RWPE2 (cell line): ENCODE measurements around the gene MCOLN3.
A peak's percentile ranks its signal among the peaks of the same experiment; 100 is the strongest.

Experiments used
- ATAC-seq: fragments of 200-7000 bp; cut with Tn5 transposase; 3 replicates; pipeline ENCODE4 v1.9.1; 2021; ENCODE audit warnings: low read depth
- DNase-seq: peaks from one replicate; pipeline ENCODE4 v3.0.0-alpha.2; 2020; ENCODE audit warnings: low spot score
- H3K27ac ChIP-seq: fragments of 450-650 bp; 2 replicates; pipeline ENCODE4 v1.5.1; 2017; ENCODE audit warnings: mild to moderate bottlenecking; ENCODE audit not compliant: poor library complexity, severe bottlenecking
- H3K27me3 ChIP-seq: fragments of 250-450 bp; sonication (Bioruptor Pico); 2 replicates; pipeline ENCODE4 v1.5.1; 2021; ENCODE audit warnings: mild to moderate bottlenecking, moderate library complexity; ENCODE audit not compliant: insufficient read depth, poor library complexity, severe bottlenecking
- H3K36me3 ChIP-seq: fragments of 250-450 bp; sonication (Bioruptor Pico); 2 replicates; pipeline ENCODE4 v1.5.1; 2020; ENCODE audit warnings: low read depth, mild to moderate bottlenecking, moderate library complexity
- H3K4me1 ChIP-seq: fragments of 250-450 bp; sonication (Bioruptor Pico); 2 replicates; pipeline ENCODE4 v1.5.1; 2021; ENCODE audit warnings: mild to moderate bottlenecking, moderate library complexity; ENCODE audit not compliant: insufficient read depth, poor library complexity, severe bottlenecking
- H3K4me3 ChIP-seq: fragments of 250-450 bp; sonication (Bioruptor Pico); 2 replicates; pipeline ENCODE4 v1.5.1; 2021; ENCODE audit warnings: mild to moderate bottlenecking, moderate library complexity; ENCODE audit not compliant: severe bottlenecking
- H3K9me3 ChIP-seq: fragments of 250-450 bp; sonication (Bioruptor Pico); 2 replicates; pipeline ENCODE4 v1.5.1; 2021; ENCODE audit warnings: mild to moderate bottlenecking, moderate library complexity; ENCODE audit not compliant: severe bottlenecking
- CTCF ChIP-seq: fragments of 450-650 bp; IDR thresholded peaks from one replicate; pipeline ENCODE4 v1.5.1; 2017; ENCODE audit warnings: mild to moderate bottlenecking, moderate library complexity; ENCODE audit not compliant: poor library complexity, severe bottlenecking

The MCOLN3 gene

GRCh38 chr1:85048296-85049064 is at the start of gene MCOLN3:
Gene MCOLN3 (minus strand): TSS chr1:85048500. CDS start chr1:85045360, 3,140 bp downstream.
- peak within 1 kb of the TSS; percentile 12 for H3K27ac ChIP-seq
- H3K27me3 ChIP-seq: no peaks in the 10 kb centered on the region
- no peaks in the 10 kb centered on the region for H3K36me3 ChIP-seq
- no peaks in the 10 kb centered on the region for H3K4me1 ChIP-seq
- ATAC-seq (peak; percentile 84), DNase-seq (peak; percentile 71)
- TF ChIP-seq CTCF: no peak
- no peaks in the 10 kb centered on the region for H3K9me3 ChIP-seq
- H3K4me3 ChIP-seq: peak within 1 kb of the TSS; percentile 60

GRCh38 chr1:85093644-85094043 is 45.3 kb upstream of the MCOLN3 start:
- no peak for TF ChIP-seq CTCF
- no peaks in the 10 kb centered on the region for H3K36me3 ChIP-seq
- H3K9me3 ChIP-seq: no peaks in the 10 kb centered on the region
- no peak overlapping the region for H3K27ac ChIP-seq
- no peak overlapping the region for H3K4me3 ChIP-seq
- no peak for ATAC-seq
- H3K4me1 ChIP-seq: no peaks in the 10 kb centered on the region
- no peak for DNase-seq
- H3K27me3 ChIP-seq: no peaks in the 10 kb centered on the region

- H3K27me3 ChIP-seq: no peaks in the 10 kb centered on the region
- H3K36me3 ChIP-seq: no peaks in the 10 kb centered on the region
- no peak overlapping the region for H3K4me3 ChIP-seq
- H3K9me3 ChIP-seq: no peaks in the 10 kb centered on the region
- no peak for DNase-seq
- peaks cover 7% of the 10 kb centered on the region for H3K4me1 ChIP-seq
- no peak for TF ChIP-seq CTCF
- ATAC-seq: no peak
- H3K27ac ChIP-seq: no peak overlapping the region
Measured at GRCh38 chr1:85091671-85092280, 43.5 kb upstream of the MCOLN3 start.

GRCh38 chr1:85090225-85090624 is 41.9 kb upstream of the MCOLN3 start:
- ATAC-seq (no peak), DNase-seq (no peak)
- Histone ChIP-seq H3K27me3 (no peaks in the 10 kb centered on the region), H3K27ac (no peak overlapping the region), H3K9me3 (no peaks in the 10 kb centered on the region), H3K4me3 (no peak overlapping the region), H3K36me3 (no peaks in the 10 kb centered on the region), H3K4me1 (peaks cover 7% of the 10 kb centered on the region)
- TF ChIP-seq CTCF: no peak

GRCh38 chr1:85089203-85089602 is 40.9 kb upstream of the MCOLN3 start:
- DNase-seq (no peak), ATAC-seq (no peak)
- Histone ChIP-seq H3K36me3 (no peaks in the 10 kb centered on the region), H3K4me3 (no peak overlapping the region), H3K4me1 (peaks cover 7% of the 10 kb centered on the region), H3K27me3 (no peaks in the 10 kb centered on the region), H3K9me3 (no peaks in the 10 kb centered on the region), H3K27ac (no peak overlapping the region)
- TF ChIP-seq CTCF: no peak
